Activated naive CD8-positive, alpha-beta T cell treated with anti-CD3 and anti-CD28 coated beads for 36 hours (primary cell): Measurements from ENCODE around the gene POMC. TPM values are rescaled to one million over a fixed set of nuclear protein-coding genes. Genes with fewer than 3 reads are reported as not detected.
"Not testable (repeated sequence)": the region's sequence is repeated elsewhere in the genome, so short reads cannot be mapped to it uniquely, and the experiment has no call there.

Experiments used
- DNase-seq: peaks from one replicate; pipeline ENCODE4 v3.0.0; 2021
- H3K27ac Mint-ChIP-seq: one replicate; pipeline ENCODE4 v1.8.0; 2022; ENCODE audit warnings: mild to moderate bottlenecking, moderate library complexity, mixed read lengths
- H3K27me3 Mint-ChIP-seq: one replicate; pipeline ENCODE4 v1.8.0; 2022; ENCODE audit warnings: mild to moderate bottlenecking, mixed read lengths
- H3K36me3 Mint-ChIP-seq: one replicate; pipeline ENCODE4 v1.8.0; 2021; ENCODE audit warnings: mild to moderate bottlenecking, mixed read lengths
- H3K4me1 Mint-ChIP-seq: one replicate; pipeline ENCODE4 v1.8.0; 2021; ENCODE audit warnings: mixed read lengths
- H3K4me3 Mint-ChIP-seq: one replicate; pipeline ENCODE4 v1.8.0; 2022; ENCODE audit warnings: mild to moderate bottlenecking, moderate library complexity, mixed read lengths
- H3K9me3 Mint-ChIP-seq: one replicate; pipeline ENCODE4 v1.8.0; 2022; ENCODE audit warnings: mixed read lengths
- total RNA-seq, 2 experiments: library from RNA; stranded (reverse); gene quantifications; one replicate each; pipeline ENCODE4 v1.2.3, GENCODE V29; 2021

The POMC gene
- total RNA-seq, 2 experiments from 2014 or later, result 6.3 to 6.8 TPM

DNA sequence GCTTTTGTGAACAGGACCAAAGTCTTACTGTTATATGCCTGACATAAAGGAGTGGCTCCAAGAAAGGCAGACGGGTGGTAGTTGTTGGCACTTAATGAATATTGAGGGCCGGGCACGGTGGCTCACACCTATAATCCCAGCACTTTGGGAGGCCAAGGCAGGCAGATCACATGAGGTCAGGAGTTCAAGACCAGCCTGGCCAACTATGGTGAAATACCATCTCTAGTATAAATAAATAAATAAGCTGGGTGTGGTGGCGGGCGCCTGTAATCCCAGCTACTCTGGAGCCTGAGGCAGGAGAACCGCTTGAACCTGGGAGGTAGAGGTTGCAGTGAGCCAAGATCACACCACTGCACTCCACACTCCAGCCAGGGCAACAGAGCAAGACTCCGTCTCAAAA is 6.3 kb downstream of the POMC start:
- not testable (repeated sequence) for H3K9me3 Mint-ChIP-seq, H3K27me3 Mint-ChIP-seq, DNase-seq
- Mint-ChIP-seq H3K27ac (peak overlapping the region; percentile 72), H3K4me1 (peaks cover 28% of the 10 kb centered on the region), H3K36me3 (peaks cover 13% of the 10 kb centered on the region), H3K4me3 (peak overlapping the region; percentile 34)

DNA sequence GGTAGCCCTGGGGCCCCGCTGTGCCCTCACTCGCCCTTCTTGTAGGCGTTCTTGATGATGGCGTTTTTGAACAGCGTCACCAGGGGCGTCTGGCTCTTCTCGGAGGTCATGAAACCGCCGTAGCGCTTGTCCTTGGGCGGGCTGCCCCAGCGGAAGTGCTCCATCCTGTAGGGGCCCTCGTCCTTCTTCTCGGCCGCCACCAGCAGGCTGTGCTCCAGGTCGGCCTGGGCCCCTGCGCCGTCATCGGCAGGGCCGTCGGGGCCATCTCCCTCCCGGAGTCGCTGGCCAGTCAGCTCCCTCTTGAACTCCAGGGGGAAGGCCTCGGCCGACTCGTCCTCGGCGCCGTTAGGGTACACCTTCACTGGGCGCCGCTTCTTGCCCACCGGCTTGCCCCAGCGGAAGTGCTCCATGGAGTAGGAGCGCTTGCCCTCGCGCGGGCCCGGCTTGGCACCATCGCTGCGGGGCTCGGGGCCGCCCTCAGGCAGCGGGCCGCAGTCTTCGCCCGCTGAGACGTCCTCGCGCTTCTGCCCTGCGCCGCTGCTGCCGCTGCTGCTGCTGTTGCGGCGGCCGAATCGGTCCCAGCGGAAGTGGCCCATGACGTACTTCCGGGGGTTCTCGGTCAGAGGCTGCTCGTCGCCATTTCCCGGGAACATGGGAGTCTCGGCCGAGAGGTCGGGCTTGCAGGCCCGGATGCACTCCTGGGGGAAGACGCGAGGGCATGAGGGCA is 7.2 kb downstream of the POMC start:
- no peaks in the 10 kb centered on the region for H3K27me3 Mint-ChIP-seq
- H3K36me3 Mint-ChIP-seq, result peaks cover 13% of the 10 kb centered on the region
- H3K27ac Mint-ChIP-seq, result peak overlapping the region; percentile 86
- H3K4me1 Mint-ChIP-seq, result peaks cover 22% of the 10 kb centered on the region
- DNase-seq, result peak; percentile 78
- H3K9me3 Mint-ChIP-seq, result peaks cover 5% of the 10 kb centered on the region
- peak overlapping the region; percentile 83 for H3K4me3 Mint-ChIP-seq

DNA sequence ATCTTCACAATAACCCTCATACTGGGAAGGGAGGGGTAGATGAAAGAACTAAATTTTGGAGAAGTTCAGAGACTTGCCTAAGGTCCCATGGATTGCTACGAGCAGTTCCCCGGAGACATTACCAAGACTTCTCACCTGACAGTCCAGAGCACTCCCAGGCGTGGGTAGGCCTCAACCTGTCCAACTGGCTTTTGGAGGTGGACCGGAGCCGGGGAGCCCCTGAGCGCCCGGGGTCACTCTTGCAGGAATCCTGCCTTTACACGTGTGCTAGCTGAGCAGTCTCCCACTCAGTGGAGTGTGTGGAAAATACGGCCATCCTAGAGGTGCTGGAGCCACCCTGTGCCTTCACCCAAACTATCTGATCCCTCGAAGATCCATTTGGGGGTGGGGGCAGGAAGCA is 8.0 kb downstream of the POMC start:
- Mint-ChIP-seq H3K27ac (peak overlapping the region; percentile 86), H3K4me3 (peak overlapping the region; percentile 83), H3K27me3 (no peaks in the 10 kb centered on the region), H3K36me3 (peaks cover 13% of the 10 kb centered on the region), H3K9me3 (peaks cover 5% of the 10 kb centered on the region), H3K4me1 (peaks cover 14% of the 10 kb centered on the region)
- no peak for DNase-seq

DNA sequence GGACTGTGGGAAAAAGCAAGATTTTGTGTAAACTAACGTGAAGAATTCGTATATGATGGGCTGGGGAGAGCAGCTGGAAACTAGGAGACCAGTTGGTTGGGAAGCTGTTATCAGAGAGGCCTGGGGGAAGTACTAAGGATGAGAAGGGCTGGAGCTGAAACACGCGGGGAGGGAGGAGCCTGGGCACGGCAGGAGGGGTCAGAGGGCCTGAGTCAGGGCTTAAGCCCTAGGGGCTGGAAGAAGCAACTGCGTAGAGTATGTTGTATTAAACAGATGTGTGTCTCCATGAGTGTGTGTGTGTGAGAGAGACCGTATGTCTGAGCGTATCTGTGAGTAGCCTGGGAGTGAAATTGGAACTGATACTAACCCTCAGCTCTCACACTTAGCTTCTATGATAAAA is 8.4 kb downstream of the POMC start:
- no peak for DNase-seq
- peak overlapping the region; percentile 83 for H3K4me3 Mint-ChIP-seq
- peak overlapping the region; percentile 86 for H3K27ac Mint-ChIP-seq
- H3K9me3 Mint-ChIP-seq, result peaks cover 5% of the 10 kb centered on the region
- no peaks in the 10 kb centered on the region for H3K27me3 Mint-ChIP-seq
- peaks cover 13% of the 10 kb centered on the region for H3K4me1 Mint-ChIP-seq
- peaks cover 13% of the 10 kb centered on the region for H3K36me3 Mint-ChIP-seq

DNA sequence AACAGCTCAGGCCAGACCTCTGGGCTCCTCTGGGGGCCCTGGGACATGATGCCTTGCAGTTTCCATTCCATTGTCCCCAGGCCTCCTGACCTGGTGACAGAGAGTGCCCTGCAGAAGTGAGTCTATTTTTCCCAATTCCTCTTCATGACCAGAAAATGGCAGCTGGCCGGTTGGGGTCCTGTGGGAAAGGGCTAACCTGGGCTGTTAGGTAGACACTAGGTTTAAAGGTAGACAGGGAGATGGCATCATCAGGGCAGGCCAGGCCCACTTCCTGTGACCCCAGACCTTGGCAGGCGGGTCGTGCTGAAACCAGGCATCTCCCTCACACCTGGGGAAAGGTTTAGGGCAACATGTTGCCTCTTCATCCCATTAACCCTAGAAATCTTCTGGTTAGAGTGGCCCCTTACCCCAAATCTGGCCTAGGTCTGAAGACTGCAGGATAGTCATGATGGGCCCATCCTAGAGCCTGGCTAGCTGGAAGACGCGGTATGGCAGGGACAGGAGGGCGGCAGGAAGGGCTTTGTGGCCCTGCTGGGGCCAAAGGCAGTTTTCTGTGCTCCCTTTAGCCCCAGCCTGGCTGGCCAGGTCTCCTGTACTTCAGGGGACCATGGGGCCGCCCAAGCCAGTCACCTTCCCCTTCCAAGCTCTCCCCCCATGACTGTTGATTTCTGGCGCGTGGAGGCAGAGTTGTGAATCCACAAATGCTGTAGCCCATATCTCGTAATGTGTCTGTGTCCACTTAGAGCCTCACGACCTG is 10.1 kb downstream of the POMC start:
- H3K27ac Mint-ChIP-seq, result no peak overlapping the region
- H3K4me1 Mint-ChIP-seq, result peaks cover 13% of the 10 kb centered on the region
- DNase-seq, result no peak
- H3K36me3 Mint-ChIP-seq, result peaks cover 13% of the 10 kb centered on the region
- H3K4me3 Mint-ChIP-seq, result no peak overlapping the region
- no peaks in the 10 kb centered on the region for H3K27me3 Mint-ChIP-seq
- peaks cover 5% of the 10 kb centered on the region for H3K9me3 Mint-ChIP-seq

DNA sequence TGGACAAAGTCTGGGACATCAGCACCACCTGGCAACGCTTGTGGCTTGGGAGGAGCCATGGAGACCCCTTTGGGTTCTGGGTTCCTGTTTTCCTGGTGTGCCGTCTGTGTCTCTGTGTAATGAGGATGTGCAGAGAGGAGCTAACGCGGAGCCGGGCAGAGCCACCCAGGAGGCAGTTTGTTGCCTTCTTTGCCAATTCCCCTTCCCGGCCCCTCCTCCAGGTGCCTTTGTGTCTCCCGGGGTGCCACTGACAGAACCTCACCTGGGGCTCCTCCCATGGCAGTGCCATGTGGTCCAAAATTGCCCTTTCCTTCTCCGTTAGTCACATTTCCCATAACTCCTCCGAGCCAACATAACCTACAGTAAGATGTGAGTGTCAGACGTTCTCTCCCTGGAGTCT is 13.0 kb downstream of the POMC start:
- no peak overlapping the region for H3K4me3 Mint-ChIP-seq

DNA sequence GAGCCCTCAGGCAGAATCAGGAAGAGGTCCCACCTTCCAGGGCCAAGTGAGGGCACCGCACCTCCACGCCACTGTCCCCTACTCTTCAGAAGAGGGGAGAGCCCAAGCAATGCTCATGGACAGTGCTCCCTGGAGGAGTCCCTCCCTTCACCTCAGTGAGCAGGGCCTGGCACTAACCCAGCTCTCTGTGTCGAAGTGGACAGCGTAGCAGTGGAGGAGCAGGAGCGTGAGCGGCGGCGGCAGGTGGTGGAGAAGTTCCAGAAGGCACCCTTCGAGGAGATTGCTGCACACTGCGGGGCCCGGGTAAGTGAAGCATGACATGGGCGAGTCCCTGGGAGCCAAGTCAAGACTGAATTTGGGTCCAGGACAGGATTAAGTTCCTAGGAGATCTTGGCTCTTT is 16.7 kb downstream of the POMC start:
- H3K4me1 Mint-ChIP-seq, result no peaks in the 10 kb centered on the region
- DNase-seq, result no peak
- no peaks in the 10 kb centered on the region for H3K36me3 Mint-ChIP-seq
- H3K27me3 Mint-ChIP-seq, result peaks cover 4% of the 10 kb centered on the region
- H3K4me3 Mint-ChIP-seq, result no peak overlapping the region
- H3K27ac Mint-ChIP-seq, result no peak overlapping the region
- no peaks in the 10 kb centered on the region for H3K9me3 Mint-ChIP-seq

More for the DNA sequence above, 13.0 kb downstream of the POMC start:
- Mint-ChIP-seq H3K36me3 (peaks cover 8% of the 10 kb centered on the region), H3K9me3 (peaks cover 5% of the 10 kb centered on the region), H3K27ac (no peak overlapping the region), H3K27me3 (no peaks in the 10 kb centered on the region), H3K4me1 (peaks cover 13% of the 10 kb centered on the region)
- no peak for DNase-seq

DNA sequence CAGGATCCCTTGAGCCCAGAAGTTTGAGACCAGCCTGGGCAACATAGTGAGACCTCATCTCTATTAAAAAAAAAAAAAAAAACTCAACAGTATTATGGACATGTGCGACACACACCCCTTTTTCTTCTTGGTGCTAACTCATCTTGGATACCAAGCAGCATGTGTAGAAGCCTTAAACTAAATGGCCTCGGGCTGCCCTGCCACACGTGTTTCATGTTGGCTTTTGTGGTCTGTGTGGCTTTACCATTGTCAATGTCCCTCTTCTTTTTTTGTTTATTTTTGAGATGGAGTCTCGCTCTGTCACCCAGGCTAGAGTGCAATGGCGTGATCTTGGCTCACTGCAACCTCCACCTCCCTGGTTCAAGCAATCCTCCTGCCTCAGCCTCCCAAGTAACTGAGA is 17.4 kb downstream of the POMC start:
- not testable (repeated sequence) for H3K36me3 Mint-ChIP-seq, H3K4me3 Mint-ChIP-seq, H3K4me1 Mint-ChIP-seq, DNase-seq, H3K27me3 Mint-ChIP-seq, H3K9me3 Mint-ChIP-seq, H3K27ac Mint-ChIP-seq

DNA sequence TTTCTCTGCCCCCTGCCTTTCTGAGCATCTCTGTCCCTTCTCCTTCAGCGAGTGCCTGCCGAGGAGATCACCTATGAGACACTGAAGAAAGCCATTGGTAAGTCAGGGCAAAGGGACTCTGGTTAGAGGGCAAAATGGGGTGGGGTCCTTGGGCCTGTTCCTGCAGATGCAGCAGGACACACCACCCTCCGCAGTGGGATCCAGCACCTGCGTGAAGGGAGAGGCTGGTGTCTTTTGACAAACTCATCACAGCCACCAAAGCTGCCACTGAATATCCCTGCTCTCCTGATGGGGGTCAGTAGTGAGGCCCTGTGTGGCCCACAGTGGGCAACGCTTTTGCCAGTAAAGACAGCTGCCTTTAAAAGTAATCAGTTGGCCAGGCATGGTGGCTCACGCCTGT is 18.7 kb downstream of the POMC start:
- Mint-ChIP-seq H3K36me3 (no peaks in the 10 kb centered on the region), H3K27ac (no peak overlapping the region), H3K27me3 (peaks cover 6% of the 10 kb centered on the region), H3K9me3 (no peaks in the 10 kb centered on the region), H3K4me3 (no peak overlapping the region), H3K4me1 (peaks cover 4% of the 10 kb centered on the region)
- DNase-seq, result no peak

DNA sequence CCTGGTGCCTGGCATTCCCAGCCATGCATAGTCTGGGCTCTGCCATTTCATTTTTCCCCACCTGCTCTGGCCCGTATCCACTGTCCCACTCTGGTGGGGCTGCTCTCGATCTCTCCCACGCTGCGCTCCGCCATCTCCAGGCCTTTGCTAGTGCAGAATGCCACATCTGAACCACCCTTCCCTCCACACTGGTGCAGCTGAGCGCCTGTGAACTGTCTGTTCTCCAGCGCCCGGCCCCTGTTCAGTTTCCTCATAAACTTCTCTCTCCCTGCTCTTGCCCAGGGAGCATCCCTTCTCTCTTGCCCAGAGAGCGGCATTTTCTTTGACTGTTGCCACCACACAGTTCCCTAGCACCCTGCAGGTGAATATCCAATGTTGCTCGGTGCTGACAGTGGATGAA is 21.5 kb downstream of the POMC start:
- H3K4me1 Mint-ChIP-seq, result peaks cover 4% of the 10 kb centered on the region
- no peak for DNase-seq
- H3K27me3 Mint-ChIP-seq, result peaks cover 6% of the 10 kb centered on the region
- H3K27ac Mint-ChIP-seq, result no peak overlapping the region
- H3K9me3 Mint-ChIP-seq, result no peaks in the 10 kb centered on the region
- no peaks in the 10 kb centered on the region for H3K36me3 Mint-ChIP-seq
- H3K4me3 Mint-ChIP-seq, result no peak overlapping the region

DNA sequence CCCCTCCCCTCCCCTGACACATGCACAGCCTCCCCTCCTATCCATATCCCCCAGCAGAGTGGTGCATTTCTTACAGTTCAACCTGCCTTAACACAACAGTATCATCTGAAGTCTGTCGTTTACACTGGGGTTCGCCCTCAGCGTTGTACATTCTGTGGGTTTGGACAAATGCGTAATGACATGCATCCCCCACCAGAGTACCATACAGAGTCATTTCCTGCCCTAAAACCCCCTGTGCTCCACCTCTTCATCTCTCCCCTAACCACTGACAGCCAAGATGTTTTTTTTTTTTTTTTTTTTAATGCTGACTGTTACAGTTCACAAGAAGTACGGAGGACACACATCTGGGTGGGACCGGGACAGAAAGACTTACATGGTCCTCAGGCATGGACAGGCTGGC is 22.6 kb downstream of the POMC start:
- Mint-ChIP-seq H3K27me3 (peaks cover 6% of the 10 kb centered on the region), H3K9me3 (no peaks in the 10 kb centered on the region), H3K36me3 (no peaks in the 10 kb centered on the region), H3K4me1 (peaks cover 4% of the 10 kb centered on the region), H3K27ac (no peak overlapping the region), H3K4me3 (no peak overlapping the region)
- DNase-seq, result no peak

DNA sequence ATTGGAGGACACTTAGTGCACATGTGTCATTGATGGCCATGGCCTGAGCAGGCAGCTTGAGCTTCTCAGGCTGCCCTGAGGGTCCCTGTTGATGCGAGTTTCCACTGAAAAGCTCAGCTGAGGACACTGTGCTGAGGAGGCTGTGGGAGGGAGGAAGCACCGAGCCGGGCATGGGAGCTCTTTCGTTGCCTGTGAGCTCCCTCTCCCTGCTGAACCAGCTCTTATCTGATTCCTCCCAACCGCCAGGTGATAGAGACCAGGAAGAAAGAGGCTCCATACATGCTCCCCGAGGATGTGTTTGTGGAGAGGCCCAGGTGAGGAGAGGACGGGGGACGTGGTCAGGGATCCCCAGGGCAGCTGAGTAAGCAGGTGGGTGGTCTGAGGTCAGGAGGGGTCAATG is 27.3 kb downstream of the POMC start:
- no peak overlapping the region for H3K27ac Mint-ChIP-seq
- no peaks in the 10 kb centered on the region for H3K9me3 Mint-ChIP-seq
- peaks cover 4% of the 10 kb centered on the region for H3K4me1 Mint-ChIP-seq
- H3K36me3 Mint-ChIP-seq, result no peaks in the 10 kb centered on the region
- no peak overlapping the region for H3K4me3 Mint-ChIP-seq
- H3K27me3 Mint-ChIP-seq, result peaks cover 11% of the 10 kb centered on the region
- DNase-seq, result no peak

DNA sequence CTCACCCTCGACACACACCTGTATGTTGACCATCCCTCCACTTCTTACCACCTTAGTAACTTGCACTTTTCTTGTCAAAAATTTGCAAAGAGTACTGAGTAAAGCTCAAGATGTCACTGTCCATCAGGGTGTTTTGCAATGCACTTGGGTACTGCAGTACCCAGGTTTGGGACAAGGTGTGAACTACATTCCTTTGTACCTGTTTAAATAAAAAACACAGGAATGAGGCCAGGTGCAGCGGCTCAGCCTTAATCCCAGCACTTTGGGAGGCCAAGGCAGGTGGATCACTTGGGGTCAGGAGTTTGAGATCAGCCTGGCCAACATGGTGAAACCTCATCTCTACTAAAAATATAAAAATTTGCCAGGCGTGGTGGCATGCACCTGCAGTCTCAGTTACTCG is 27.8 kb downstream of the POMC start:
- H3K27me3 Mint-ChIP-seq, result peaks cover 16% of the 10 kb centered on the region
- H3K36me3 Mint-ChIP-seq, DNase-seq, H3K4me1 Mint-ChIP-seq, H3K9me3 Mint-ChIP-seq, H3K4me3 Mint-ChIP-seq, H3K27ac Mint-ChIP-seq: not testable (repeated sequence)

DNA sequence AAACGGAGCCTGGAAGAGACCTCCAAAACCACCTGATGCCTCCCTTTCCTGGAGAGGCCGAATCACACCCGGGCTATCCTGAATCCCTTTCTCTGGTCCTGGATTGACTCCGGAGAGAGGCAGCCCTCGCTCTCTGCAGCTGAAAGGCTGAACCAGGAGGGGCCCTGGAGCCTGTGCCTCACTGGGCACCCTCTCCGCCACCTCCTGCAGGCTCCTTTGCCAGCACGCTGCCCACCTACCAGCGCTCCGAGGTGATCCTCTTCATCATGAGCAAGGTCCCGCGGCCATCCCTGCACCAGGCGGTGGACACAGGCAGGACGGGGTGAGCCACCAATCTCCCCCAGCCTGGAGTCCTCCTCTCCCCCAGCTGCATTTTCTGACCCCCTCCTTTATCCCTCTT is 35.7 kb downstream of the POMC start:
- H3K4me1 Mint-ChIP-seq, result peaks cover 10% of the 10 kb centered on the region

DNA sequence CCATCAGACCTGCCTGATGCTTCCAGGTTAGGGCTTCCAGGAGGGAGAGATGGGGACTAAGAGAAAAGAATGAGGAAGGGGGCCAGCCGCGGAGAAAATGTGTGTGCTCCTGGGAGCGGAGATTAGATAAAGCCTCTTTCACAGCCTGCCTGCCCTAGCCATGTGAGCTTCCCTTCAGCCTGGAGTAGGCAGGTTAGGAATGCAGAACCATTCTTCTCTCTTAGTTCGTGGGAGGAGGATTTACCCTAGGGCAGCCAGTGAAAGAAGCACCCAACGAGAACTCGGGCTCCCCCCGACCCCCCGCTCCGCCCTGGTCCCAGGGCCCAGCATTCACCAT is 36.1 kb downstream of the POMC start:
- H3K27me3 Mint-ChIP-seq, result peaks cover 70% of the 10 kb centered on the region
- no peak for DNase-seq
- peaks cover 10% of the 10 kb centered on the region for H3K4me1 Mint-ChIP-seq

More for the DNA sequence above, 35.7 kb downstream of the POMC start:
- no peak overlapping the region for H3K27ac Mint-ChIP-seq
- no peak overlapping the region for H3K4me3 Mint-ChIP-seq
- no peaks in the 10 kb centered on the region for H3K36me3 Mint-ChIP-seq
- H3K27me3 Mint-ChIP-seq, result peaks cover 72% of the 10 kb centered on the region
- H3K9me3 Mint-ChIP-seq, result no peaks in the 10 kb centered on the region
- DNase-seq, result no peak

More for the DNA sequence above, 36.1 kb downstream of the POMC start:
- Mint-ChIP-seq H3K9me3 (no peaks in the 10 kb centered on the region), H3K36me3 (no peaks in the 10 kb centered on the region), H3K4me3 (no peak overlapping the region), H3K27ac (no peak overlapping the region)
